Stimulated activated CD4-positive, alpha-beta T cell treated with anti-CD3 and anti-CD28 coated beads, Interleukin-15, amount 100 ng/mL, for 1 hour (primary cell): ENCODE measurements around the gene RGS12.
"Not testable (repeated sequence)": the region's sequence is repeated elsewhere in the genome, so short reads cannot be mapped to it uniquely, and the experiment has no call there.

Experiments used
- DNase-seq, 2 donors: peaks; one replicate each; pipeline ENCODE4 v3.0.0-alpha.2; 2020; ENCODE audit warnings: low read depth in 1 of 2, low spot score in 1 of 2

Gene RGS12

DNA sequence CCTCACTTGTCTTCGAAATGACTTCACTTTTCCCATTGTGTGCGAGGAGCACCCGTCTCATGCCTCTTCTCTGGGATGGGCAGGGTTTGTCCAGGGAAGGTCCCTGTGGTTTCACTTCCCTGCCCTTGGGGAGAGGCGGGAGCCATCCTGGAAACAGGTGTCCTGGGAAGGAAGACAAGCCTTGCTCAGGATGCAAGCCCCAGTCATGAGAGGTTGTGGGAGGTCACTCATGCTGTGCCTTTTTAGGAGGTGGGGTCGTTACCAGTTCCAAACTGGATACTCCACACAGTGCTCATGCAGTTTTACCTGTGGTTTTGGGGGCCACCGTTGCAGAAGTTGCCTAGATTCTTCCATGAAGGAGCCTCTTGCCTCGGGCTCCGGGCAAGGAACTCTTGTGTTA lies 3.8 kb downstream of the RGS12 start:
- DNase-seq = no peak

DNA sequence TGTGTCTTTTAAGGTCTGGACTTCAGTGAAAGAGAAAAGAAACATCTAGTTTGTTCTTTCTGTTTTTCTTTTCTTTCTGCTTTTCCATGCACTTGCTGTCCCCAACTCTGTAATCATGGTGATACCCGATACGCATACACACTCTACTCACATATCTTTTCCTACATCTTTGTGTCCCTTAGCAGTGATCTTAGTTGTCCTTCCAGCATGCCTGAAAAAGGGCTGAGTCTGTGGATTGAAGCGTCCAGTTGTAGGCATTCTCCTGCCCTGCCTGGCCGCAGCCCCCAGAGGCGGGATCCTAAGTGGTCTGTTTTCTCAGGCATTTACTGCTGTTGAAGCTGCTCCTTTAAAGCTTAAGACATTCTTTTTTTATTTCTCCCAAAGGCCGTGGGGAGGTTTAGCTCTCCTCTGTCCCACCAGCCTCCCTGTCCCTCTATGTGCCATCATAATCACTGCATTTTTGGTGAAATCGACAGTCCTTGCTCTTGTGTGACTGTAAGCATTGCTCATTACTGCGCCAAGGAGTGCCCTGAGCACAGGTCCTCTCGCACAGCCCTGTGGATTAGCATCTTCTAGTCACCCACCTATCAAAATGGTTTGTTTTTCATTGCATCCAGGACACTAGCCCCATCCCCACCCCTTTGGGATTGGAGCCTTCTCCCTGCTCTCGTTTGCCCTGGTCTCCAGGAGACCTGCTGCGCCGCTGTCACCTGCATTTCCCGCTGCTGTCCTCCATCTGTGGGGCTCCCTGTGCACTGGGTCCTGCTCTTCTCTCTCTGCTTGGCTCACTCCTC lies 4.4 kb downstream of the RGS12 start:
- no peak for DNase-seq

DNA sequence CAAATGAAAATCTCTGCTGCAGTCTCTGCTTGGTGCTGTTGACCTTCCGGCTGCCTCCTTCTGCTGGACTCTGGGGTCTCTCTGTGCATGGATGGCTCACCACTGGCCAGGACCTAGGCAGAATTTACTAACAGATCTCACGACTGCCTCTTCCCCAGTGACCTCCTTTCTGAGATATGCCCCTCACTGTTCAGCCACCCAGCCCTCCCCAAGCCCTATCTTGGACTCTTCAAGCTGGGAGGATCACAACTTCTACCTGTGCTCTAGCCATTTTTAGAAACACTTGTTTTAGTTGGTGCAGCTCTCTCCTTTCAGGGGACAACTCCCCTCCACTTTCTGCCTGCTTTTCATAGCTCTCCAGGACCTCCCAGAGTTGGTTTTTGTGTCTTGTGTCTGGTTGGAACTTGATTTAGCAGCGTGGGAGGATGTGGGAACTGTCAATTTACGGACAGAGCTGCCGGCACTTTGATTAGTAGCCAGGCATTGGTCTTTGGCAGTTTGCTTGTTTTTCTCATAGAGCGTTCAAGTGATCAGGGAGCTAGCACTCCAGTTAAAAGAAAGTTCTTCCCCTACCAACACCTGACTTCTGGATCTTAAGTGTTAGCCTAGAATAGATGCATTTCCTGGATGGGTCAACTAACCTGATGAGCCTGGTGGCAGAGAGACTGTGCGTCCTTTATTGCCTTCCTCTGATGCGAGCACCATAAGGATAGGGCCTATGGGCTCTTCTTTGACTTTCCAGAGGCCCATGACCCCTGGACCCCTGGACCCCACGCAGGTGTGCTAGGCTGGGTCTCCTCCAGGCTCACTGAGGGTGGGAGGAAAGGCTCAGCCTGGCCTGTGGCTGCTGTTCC lies 6.5 kb downstream of the RGS12 start:
- no peak for DNase-seq

DNA sequence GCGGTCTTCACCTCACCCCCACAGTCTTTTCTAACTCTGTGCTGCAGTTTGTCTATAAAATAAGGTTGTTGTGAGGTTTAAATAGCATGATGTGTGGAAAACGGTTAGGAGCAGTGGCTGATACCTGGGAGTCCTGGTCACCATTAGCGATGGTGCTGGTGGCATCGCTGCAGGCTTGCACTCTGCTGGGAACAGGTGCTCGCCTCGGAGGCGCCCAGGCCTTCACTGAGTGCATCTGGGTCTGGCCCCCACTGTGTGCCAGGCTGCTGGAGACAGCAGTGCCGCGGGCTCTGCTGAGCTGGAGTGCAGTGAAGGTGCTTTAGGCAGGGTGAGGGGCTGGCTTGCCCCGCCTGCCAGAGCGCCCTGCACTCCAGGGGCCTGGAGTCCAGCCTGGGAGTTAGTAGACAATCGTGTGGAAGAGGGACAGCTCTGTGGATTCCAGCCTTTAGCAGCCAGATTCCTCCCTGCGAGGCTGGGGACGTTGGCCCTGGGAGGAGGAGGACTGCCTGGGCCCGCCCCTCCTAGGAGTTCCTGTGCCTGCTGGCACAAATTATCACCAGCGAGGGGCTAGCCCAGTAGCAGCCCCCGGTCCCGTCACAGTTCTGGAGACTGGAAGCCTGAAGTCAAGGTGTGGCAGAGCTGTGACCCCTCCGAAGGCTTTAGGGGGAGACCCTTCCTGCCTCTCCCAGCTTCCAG lies 7.3 kb downstream of the RGS12 start:
- no peak for DNase-seq

DNA sequence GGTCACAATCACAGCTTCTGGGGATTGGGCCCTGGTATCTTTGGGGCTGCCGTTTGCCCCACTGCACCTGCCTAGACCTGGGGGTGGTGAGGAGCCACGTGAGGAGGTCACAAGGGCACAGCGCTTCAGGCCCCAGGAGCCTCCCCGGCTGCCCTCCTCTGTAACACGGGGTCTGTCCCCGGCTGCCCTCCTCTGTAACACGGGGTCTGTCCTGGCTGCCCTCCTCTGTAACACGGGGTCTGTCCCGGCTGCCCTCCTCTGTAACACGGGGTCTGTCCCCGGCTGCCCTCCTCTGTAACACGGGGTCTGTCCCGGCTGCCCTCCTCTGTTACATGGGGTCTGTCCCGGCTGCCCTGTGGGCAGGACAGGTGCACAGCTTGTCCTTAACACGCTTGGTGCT lies 8.1 kb downstream of the RGS12 start:
- not testable (repeated sequence) for DNase-seq

DNA sequence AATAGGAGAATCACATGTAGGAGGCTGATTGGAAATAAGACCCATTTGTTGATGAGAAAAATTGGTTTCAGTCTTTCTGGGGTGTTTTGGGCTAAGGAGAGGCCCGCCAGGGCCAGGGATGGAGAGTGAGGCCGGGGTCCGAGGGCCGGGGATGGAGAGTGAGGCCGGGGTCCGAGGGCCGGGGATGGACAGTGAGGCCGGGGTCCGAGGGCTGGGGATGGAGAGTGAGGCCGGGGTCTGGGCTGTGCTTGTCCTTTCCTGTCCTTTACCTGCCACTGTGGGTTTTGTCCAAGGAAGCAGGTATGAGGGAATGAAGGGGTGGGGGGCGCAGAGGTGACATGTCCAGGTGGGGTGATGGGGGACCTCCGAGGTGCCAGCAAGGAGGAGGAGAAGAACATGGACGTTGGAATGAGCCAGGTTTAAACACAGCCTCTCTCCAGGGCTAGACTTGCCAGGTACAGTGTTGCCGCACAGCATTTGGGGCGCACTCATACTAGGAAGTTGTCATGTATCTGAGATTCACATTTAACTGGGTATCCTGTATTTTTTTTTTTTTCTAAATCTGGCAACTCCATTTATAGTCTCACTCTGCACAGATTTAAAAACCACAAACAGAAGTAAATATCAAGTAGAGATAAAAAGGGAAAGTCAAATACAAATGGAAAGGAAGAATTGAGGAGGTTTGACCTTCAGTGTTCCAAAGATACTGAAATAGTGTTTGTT lies 8.8 kb downstream of the RGS12 start:
- no peak for DNase-seq

DNA sequence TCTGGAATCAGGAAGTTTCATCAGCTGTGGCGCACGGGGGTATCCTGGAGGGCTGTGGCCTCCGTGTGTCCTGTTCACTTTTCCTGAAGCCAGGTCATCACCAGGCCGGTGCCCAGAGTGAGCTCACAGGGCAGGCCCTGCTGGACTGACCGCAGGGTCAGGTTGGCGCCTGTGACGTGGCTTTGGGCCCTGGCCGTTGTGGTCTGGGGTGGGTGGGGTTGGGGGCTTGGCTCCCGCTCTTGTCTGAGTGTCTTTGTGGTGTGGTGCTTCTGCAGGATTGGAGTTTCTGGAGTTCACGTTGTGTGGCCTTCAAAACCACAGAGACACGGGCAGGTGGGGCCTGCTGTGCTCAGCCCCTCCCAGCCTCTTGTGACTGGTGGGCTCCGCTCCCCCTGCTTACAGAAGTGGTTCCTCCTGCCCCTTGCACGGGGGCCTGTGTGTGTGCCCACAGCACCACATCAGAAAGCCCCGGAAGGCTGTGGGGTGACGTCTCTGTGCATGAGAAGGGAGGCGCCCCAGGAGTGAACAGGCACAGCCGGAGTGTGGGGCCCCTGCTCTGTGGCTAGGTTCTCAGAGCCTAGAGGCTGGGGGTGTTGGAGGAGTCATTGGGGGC lies 9.5 kb downstream of the RGS12 start:
- peak; percentile 30 to 54 for DNase-seq

DNA sequence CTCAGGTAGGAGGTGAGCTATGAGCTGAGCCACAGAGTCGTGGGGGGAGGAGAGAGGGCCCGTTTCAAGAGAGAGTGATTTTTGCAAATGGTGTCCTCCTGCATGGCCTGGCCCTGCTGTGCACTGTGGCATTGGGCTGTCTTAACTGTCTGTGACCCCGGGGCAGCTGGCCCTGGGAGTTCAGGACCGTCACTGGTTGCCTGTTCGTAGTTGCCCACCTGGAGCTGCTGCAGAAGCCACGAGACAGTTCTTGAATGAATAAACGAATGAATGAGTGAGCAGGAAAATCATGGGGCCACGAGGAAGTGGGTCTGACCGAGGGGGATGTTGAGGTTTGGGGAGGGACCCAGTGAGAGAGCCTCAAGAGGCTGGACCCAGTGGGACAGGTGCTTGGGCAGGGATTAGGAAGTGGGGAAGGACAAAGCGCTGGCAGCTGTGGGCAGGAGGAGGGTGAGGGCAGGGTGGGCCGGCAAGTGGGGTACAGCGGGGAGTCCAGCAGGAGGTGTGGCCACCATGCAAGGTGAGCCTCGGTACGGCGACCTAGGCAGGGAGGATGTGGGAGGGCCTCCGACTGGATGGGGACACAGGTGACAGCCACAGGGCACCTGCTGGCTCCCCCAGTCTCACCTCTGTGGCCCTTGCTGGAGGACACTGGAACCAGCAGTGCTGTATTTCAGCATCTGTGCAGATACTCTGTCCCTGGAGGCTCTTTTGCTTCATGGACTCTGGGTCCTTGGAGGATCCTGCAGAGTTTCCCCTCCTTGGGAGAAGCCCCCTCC lies 10.2 kb downstream of the RGS12 start:
- no peak for DNase-seq

DNA sequence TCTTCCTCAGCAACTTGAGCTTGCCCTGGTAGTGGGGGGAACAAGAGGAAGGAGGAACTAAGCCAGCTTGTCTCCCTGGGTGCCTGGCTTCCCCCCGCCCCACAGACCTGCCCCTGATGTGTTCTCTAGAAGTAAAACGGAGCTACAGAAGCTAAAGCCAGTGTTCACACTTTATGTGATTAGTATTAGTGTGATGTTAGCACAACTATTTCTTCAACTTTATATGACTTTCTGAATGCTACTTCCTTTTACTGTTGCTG lies 10.7 kb downstream of the RGS12 start:
- DNase-seq = no peak

DNA sequence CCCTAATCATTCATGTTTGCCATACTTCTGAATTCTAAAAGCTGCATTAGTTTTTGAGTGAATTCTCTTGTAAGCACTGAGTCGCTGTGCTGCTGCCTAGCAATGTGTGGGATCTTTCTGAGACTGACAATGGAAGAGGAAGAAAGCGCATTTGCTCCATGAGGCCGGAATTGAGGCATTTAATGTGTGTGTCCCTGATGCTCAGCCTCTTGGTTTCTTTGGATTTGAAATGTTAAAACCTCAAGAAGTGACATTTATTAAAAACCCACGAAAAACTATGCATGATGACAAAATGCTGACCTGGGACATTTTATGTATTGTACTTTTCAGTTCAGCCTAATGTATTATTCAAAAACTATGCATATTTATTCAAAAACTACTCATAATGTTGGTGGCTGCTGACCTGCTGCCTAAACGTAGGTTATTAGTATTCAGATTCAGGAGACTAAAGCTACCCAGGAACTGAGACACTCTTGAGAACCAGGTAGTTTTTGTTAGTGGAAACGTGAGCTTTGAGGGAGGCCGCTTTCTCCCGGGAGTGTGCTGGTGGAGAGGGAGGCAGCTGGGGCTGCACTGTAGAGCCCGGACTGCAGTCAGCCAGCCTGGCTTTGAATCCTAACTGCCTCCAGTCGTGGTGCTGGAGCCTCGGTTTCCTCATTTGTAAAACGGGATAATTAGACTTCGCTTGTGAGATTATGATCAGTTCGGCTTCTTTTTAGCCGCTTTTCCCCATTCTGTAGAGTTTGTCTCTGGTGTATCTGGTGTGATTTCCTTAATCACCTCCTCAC lies 11.3 kb downstream of the RGS12 start:
- no peak for DNase-seq

DNA sequence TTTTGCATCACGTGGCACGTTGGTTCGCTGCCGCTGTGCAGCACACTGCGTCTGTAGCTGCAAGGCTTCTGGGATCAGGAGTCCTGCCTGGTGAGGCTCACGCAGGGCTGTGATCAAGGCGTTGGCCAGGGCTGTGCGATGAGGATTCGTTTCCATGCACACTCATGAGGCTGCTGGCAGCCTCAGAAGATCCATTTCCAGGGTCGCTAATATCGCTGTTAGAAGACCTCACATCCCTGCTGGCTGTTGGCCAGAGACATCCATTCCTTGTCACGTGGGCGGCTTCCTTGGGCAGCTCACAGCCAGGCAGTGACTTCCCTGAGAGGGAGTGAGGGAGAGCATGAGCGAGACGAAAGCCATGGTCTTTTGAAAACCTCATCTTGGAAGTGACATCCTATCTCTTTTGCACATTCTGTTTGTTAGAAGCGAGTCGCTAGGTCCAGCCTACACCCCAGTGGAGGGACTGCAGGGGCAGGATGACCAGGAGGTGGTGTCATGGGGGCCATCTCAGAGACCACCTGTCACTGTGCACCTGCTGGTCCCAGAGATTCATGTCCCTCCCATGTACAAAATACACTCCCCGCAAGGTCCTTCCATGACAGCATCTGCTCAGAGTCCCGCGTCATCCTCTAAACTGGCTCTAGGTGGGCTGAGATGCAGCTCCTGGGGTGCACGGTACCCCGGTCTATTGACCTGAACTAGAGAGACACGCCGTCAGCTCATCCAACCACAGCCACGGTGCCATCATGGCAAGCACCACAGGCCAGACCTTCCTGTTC lies 12.2 kb downstream of the RGS12 start:
- DNase-seq = no peak

DNA sequence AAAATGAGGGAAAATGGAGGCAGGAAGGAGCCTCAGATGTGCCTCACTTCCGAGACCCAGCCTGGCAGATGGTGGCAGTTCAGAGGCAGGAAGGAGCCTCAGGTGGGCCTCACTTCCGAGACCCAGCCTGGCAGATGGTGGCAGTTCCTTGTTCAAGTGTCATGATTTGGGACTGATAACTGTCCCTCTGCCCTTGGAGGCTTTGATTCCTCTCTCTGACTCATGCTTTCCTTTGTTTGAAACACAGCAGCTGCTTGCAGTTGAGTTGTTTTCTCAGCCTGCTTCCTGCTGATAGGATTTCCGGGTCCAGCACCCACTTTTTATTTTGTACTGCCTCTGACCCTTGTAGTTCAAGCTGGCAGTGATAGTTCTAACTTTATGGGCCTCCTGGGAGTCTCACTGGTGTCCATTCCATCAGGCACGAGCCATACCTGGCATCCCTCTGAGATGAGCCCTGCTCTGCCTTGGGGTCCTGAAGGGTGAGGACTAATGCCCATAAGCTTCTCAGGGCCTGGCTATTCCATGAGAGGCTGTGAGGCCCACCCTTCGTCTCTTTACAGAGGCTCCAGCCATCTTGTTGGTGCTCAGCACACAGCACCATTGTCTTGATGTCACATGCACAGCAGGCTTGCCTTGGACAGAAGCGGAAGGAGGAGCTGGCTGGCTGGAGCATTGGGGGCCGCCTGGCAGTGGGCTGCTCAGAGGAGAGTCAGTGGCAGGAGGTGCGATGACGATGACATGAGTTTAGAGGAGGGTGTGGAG lies 13.0 kb downstream of the RGS12 start:
- no peak for DNase-seq

DNA sequence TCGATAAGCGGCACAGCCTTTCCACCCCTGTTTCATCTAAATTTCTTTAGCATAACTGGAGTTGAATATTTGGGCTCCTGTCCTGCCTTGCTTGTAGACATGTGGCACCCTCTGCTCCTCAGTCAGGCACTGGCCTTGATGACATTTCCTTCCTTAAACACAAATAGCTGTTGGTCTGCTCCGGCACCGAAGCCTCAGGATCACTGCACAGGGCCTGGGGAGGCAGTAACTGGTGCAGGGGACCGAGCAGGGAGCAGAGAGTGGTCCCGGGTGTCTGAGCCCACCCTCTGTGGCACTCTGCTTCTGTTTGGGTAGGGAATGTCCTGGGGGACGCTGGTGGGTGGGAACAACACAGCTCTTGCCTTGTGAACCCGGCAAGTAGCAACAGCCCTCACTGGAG lies 13.6 kb downstream of the RGS12 start:
- DNase-seq = no peak

DNA sequence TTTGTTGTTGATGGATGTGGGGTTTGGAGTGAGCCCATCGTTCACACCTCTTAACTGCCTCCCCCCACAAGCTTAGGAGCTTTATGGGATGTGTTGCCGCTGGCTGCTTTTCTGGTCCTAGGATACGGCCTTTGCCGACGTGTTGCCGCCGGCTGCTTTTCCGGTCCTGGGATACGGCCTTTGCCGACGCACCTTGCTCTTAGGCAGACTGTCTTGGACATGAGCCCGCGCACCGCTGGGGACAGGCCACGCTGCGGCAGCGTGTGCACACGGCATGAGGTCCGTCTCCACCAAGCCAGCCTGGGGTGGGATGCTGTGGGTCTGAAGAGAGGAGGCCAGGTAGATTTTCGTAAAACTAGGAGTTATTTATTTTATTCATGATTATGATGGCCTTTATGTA lies 14.2 kb downstream of the RGS12 start:
- no peak for DNase-seq

DNA sequence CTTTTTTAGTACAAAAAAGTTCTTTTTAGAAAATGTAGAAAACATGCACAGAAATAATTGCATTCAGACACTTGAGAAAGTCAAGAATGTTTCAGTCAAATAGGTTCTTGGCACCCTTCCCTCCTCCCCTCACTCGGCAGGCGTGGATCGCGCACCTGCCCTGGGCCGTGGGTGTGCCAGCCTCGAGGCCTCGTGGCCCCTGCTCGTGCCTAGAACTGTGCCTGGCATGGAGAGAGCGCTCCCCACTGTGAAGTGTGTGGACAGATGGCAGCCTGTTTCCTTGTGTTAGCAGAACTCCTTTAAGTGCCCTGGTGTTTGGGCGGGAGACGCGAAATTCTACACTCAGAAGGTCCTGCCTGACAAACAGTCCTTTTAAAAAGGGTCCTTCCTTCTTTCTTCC lies 14.7 kb downstream of the RGS12 start:
- no peak for DNase-seq

DNA sequence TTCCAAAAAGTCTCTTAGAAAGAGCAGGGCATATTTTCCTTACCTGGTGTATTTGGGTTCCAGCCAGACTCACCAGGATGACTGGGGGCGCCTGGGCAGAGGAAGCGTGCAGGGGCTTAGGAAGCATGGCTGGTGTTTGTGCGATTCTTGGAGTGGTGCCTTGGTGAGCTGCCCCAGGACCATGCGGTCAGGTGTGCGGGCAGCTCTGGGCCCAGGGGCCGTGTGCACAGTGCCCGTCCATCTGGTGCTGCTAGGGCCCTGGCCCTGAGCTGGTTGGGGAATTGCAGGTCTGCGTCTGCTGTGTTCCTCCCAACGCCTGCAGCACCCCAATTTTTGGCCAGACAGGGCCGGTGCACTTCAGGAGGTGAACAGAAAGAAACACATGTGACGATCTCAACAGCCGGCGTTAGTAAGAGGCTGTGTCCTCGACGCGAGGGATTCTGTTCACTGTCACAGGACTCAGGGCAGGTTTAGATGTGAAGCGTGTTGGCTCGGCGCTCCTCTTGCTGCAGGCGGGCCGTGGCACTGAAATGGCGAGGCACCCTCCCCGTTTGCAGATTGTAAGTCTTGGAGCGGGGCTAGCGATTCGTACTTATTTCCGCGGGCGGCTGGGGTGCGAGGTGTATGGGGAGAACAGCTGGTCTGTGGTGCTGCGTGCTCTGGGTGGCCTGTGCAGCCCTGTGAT lies 15.2 kb downstream of the RGS12 start:
- DNase-seq = no peak

DNA sequence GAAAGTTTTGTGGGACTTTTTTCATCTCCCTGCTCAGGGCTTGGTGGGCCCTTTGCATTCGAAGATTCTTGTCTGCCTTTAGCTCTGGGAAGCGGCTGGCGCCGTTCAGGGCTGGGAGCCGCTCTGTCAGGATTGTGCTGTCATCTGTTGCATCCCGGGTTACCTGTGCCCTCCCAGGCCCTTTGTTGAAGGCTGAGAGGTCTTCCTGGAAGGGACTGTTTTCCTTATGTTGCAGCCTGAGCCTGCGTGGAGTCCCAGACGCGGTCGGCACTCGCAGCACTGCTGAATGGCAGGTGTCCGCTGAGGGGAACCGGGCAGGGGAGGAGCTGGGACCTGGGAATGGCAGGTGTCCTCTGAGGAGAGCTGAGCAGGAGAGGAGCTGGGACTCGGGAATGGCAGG lies 15.9 kb downstream of the RGS12 start:
- no peak for DNase-seq
